NCI-H460 (cell line): Measurements from ENCODE around the gene ZCWPW1. TPM values are rescaled to one million over a fixed set of nuclear protein-coding genes. Genes with fewer than 3 reads are reported as not detected.
"Not testable (repeated sequence)": the region's sequence is repeated elsewhere in the genome, so short reads cannot be mapped to it uniquely, and the experiment has no call there.

Experiments used
- DNase-seq: peaks from one replicate; pipeline ENCODE4 v3.0.0-alpha.2; 2016; ENCODE audit warnings: low read depth; ENCODE audit errors: extremely low read depth
- total RNA-seq: library from RNA; depleted of rRNA; stranded (reverse); fragments of >200 nt; shearing (Covaris generic); gene quantifications from 2 replicates; pipeline ENCODE4 v1.2.3, GENCODE V29; 2014; rRNA removed

ZCWPW1 gene
- total RNA-seq, 1 experiment from 2014 or later = 1.8 TPM

GRCh38 chr7:100360135-100360854, 68.2 kb downstream of the ZCWPW1 start:
- DNase-seq = no peak

- DNase-seq = no peak
Observed at GRCh38 chr7:100358857-100359212, 69.7 kb downstream of the ZCWPW1 start.

GRCh38 chr7:100358027-100358856, 70.3 kb downstream of the ZCWPW1 start, which contains the start of gene PILRB:
Gene PILRB (plus strand): TSS chr7:100358117. CDS start chr7:100358303, 186 bp downstream.
- no peak for DNase-seq

GRCh38 chr7:100357131-100357561, 71.4 kb downstream of the ZCWPW1 start:
- DNase-seq = no peak

- DNase-seq = no peak
Observed at GRCh38 chr7:100356416-100357068, 72.0 kb downstream of the ZCWPW1 start.

- DNase-seq = no peak
Observed at GRCh38 chr7:100353685-100354330, 74.7 kb downstream of the ZCWPW1 start.

- DNase-seq = no peak
Observed at GRCh38 chr7:100352984-100353684, 75.4 kb downstream of the ZCWPW1 start.

- not testable (repeated sequence) for DNase-seq
Observed at GRCh38 chr7:100352230-100352781, 76.2 kb downstream of the ZCWPW1 start.

GRCh38 chr7:100351657-100352058, 76.8 kb downstream of the ZCWPW1 start:
- DNase-seq = no peak

Other genes with a start within 250 kb of the ZCWPW1 start
- not detected in 2 replicates for gene PVRIG, start 208.8 kb downstream of the ZCWPW1 start, total RNA-seq
- not detected in 2 replicates for gene SPDYE3, start 121.0 kb downstream of the ZCWPW1 start, total RNA-seq
- 19.9 and 22.5 TPM in 2 replicates for gene PILRB, start 70.6 kb downstream of the ZCWPW1 start, total RNA-seq
- 0.40 and 0.57 TPM in 2 replicates for gene PILRA, start 55.2 kb downstream of the ZCWPW1 start, total RNA-seq
- gene MEPCE, start 1.1 kb upstream of the ZCWPW1 start, total RNA-seq = 30.9 and 33.1 TPM in 2 replicates
- gene PPP1R35, start 7.8 kb upstream of the ZCWPW1 start, total RNA-seq = 74.0 and 85.1 TPM in 2 replicates
- gene SPACDR, start 35.6 kb upstream of the ZCWPW1 start, total RNA-seq = 0.27 and 0.43 TPM in 2 replicates
- 28.2 and 29.9 TPM in 2 replicates for gene TSC22D4, start 50.5 kb upstream of the ZCWPW1 start, total RNA-seq
- gene NYAP1, start 55.2 kb upstream of the ZCWPW1 start, total RNA-seq = 0.47 and 1.2 TPM in 2 replicates
- gene AGFG2, start 110.5 kb upstream of the ZCWPW1 start, total RNA-seq = 3.9 and 4.1 TPM in 2 replicates
- 0.52 TPM in 1 of 2 replicates, not detected in the other for gene SAP25, start 145.2 kb upstream of the ZCWPW1 start, total RNA-seq
- gene LRCH4, start 157.4 kb upstream of the ZCWPW1 start, total RNA-seq = 11.0 and 11.1 TPM in 2 replicates
- gene FBXO24, start 157.6 kb upstream of the ZCWPW1 start, total RNA-seq = 0.69 and 1.3 TPM in 2 replicates
- 1.6 and 2.5 TPM in 2 replicates for gene PCOLCE, start 173.7 kb upstream of the ZCWPW1 start, total RNA-seq
- 7.2 and 7.3 TPM in 2 replicates for gene MOSPD3, start 183.8 kb upstream of the ZCWPW1 start, total RNA-seq
- 1.4 and 3.8 TPM in 2 replicates for gene TFR2, start 212.8 kb upstream of the ZCWPW1 start, total RNA-seq
- not detected in 2 replicates for gene ACTL6B, start 227.7 kb upstream of the ZCWPW1 start, total RNA-seq
- 88.0 and 96.4 TPM in 2 replicates for gene GNB2, start 245.0 kb upstream of the ZCWPW1 start, total RNA-seq